HG02973 (cell line): ENCODE measurements around the gene TRIM68.

Experiments used
- ATAC-seq: cut with Tn5 transposase; IDR thresholded peaks from one replicate; pipeline ENCODE4 v1.9.1; 2021; ENCODE audit warnings: moderate library complexity; ENCODE audit not compliant: unreplicated experiment

TRIM68 gene, protein sequence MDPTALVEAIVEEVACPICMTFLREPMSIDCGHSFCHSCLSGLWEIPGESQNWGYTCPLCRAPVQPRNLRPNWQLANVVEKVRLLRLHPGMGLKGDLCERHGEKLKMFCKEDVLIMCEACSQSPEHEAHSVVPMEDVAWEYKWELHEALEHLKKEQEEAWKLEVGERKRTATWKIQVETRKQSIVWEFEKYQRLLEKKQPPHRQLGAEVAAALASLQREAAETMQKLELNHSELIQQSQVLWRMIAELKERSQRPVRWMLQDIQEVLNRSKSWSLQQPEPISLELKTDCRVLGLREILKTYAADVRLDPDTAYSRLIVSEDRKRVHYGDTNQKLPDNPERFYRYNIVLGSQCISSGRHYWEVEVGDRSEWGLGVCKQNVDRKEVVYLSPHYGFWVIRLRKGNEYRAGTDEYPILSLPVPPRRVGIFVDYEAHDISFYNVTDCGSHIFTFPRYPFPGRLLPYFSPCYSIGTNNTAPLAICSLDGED

DNA sequence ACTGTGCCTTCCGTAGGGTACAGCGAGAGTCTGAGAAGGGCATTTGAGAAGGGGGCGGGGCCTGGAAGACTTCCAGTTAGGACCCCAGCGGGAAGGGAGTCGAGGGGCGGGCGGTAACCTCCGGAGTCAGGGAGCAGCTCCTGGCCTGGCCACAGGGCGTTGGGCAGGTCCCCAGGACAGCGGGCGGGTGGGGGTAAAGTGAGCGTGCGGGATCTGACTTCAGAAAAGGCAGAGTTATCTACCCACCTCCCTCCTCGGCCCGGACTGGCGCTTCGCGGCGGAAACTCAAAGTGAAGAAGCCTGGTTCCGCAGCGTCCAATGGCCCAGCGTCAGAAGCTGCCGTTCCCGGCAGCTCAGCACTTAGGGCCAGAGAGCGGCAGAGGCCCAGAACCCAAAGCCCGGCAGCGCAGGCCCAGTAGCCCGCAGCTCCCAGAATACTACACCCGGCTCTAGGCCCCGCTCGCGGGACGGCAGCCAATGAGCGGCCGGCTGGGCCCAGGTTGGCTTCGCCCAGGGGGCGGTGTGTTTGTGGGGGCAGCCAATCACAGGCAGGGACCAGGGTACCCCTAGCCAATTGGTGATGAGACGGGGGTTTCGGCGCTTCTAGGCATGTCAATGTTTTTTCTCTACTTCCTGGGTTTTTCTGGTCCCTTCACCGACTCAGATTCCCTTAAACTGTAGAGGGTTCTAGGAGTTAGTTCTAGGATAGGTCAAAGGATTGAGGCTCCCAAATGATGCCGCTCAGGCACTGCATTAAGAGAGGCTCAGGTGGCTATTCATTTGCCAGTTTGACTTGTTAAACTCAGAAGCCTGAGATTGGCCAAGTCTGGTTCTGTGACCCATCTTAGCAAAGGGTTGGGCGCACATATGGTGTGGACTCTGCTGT lies at the start of gene TRIM68:
TSS of gene TRIM68 (minus strand) at position 451 of the 886 bp plus-strand sequence. CDS start 2,727 bp downstream, outside the sequence.
- ATAC-seq: peak; percentile 100

DNA sequence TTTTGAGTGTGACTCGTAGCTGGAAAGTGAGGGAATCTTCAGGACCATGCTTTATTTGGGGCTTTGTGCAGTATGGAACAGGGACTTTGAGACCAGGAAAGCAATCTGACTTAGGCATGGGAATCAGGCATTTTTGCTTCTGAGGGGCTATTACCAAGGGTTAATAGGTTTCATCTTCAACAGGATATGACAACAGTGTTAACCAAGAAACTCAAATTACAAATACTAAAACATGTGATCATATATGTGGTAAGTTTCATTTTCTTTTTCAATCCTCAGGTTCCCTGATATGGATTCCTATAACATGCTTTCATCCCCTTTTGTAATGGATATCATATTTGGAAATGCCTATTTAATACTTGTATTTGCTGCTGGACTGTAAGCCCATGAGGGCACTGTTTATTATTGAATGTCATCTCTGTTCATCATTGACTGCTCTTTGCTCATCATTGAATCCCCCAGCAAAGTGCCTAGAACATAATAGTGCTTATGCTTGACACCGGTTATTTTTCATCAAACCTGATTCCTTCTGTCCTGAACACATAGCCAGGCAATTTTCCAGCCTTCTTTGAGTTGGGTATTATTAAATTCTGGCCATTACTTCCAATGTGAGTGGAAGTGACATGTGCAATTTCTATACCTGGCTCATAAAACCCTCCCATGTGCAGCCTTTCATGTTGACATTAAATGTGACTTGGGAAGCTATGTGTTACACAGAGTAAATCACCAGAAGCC lies 46.8 kb upstream of the TRIM68 start:
- ATAC-seq: no peak

DNA sequence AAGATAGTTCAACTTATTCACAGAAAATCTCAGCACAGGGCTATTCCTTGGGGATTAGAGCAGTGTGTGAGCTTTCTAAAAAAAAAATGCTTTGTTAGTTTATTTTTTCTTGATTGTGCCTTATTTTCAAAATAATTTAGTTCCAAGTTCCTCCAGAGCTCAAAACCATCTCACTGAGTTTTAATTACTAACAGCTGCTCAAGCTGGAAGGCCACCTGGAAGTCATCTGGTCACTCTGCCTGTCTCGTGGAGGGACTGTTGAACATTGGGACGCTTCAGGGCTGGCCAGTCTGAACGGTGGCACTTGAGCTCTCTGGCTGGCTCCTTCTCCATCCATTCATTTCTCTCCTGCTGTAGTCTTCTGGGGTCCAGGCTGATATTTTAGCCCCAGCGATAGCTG lies 39.7 kb upstream of the TRIM68 start:
- no peak for ATAC-seq

DNA sequence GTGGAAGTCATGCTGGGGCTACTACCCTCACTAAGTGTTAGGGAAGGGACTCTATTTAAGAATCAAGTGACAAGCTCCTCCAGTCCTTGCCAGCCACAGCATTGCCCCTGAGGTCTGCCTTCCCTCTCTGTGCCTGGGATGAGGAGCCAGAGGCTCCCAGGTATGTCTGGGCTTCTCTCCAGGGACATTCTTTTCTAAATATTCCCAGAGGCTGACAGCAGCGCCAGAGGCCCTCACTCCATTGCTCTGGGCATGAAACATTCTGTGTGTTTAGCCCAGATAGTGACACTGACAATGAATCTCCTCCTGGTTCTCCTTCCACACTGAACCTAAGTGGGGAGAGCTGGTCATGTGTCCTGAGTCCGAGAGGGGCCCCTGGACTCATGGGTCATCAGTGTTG lies 37.9 kb upstream of the TRIM68 start:
- no peak for ATAC-seq

DNA sequence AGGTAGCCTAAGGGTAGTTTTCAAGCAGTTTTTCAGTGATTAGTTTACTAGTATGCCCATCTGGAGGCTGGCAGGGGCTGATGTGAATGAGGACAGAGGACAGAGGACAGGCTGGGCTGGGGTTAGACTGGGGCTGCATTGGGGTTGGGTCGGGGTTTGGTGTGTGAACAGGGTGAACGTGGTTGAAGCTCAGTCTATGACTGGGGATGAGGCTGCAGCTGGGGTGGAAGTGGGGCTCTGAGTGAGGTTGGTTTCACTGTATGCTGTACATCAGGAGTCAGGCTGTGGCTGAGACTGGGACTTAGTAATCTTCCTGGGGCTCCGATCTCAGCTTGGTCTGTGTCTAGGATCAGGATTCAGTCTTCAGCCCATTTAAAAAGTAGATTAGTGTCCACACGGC lies 36.2 kb upstream of the TRIM68 start:
- no peak for ATAC-seq

DNA sequence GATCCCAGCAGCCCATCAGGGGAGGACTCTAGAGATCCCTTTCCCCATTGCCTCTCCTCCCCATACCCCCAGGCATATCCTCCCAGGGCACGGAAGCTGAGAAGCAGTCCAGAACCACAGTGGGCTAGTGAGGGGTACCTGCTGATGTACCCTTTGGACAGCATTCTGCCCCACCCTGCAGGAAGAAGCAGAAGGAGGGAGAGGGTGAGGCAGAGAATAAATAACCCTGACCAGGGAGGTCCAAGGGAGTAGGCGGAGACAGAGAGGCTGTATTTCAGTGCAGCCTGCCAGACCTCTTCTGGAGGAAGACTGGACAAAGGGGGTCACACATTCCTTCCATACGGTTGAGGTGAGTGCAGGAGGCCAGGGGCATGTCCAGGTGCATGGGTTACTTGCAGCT lies 35.7 kb upstream of the TRIM68 start, which contains the start of gene OR51E1:
TSS of gene OR51E1 (plus strand) at position 301 of the 400 bp plus-strand sequence. CDS start 8,545 bp downstream, outside the sequence.
- ATAC-seq: no peak

DNA sequence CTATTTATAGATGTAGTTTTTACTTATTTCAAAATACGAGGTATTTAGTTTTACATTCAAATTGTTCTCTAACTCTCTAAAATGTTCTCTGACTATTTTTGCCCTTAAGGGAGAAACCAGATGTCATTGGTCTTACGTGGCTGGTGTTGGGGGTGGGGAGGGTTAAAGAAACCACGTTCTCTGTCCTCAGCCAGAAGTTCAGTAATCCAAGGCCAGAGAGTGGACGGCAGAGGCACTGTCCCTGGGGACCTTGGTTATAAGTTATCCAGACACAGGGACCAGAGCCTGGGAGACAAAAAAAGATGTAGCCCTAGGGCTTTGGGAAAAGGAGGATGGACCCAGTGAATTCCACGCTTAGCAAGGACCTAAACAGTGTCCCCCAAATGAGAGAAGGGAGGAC lies 35.0 kb upstream of the TRIM68 start:
- no peak for ATAC-seq

DNA sequence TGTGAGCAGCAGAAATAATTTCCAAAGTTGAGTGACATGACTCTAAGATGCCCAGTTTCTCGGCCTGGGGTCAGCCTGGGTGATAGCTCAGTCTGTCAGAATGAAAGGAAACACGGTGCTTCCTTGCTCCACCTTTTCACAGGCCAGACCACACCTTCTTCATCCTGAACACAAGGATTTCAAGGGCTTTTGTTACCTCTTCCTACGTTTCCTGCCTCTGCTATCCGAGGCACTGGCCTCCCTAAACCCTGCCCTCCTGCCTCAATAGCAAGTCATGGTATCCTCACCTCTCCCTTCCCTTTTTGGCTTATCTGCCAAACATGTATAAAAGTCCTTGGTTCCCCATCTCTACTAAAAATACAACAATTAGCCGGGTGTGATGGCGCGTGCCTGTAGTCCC lies 34.0 kb upstream of the TRIM68 start:
- ATAC-seq: no peak

DNA sequence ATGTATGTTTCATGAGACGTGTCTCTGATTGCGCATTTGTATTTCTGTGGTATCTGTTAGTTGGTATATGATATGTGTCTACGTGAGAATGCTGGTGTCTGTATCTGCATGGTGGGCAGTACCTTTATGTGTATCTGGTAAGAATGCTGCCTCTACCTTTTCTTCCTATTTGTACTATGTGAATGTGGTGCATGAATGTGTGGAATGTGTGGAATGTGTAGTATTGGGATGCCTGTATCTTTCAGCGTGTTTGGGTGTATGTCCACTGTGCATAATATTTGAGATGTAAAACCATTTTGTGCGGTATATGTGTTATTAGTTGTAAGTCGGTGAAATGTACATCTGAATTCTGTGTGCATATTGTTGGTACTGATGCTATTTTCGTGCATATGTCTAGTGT lies 33.5 kb upstream of the TRIM68 start:
- no peak for ATAC-seq

DNA sequence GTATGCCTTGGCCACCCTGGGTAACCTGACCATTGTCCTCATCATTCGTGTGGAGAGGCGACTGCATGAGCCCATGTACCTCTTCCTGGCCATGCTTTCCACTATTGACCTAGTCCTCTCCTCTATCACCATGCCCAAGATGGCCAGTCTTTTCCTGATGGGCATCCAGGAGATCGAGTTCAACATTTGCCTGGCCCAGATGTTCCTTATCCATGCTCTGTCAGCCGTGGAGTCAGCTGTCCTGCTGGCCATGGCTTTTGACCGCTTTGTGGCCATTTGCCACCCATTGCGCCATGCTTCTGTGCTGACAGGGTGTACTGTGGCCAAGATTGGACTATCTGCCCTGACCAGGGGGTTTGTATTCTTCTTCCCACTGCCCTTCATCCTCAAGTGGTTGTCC lies 31.9 kb upstream of the TRIM68 start:
- ATAC-seq: no peak

DNA sequence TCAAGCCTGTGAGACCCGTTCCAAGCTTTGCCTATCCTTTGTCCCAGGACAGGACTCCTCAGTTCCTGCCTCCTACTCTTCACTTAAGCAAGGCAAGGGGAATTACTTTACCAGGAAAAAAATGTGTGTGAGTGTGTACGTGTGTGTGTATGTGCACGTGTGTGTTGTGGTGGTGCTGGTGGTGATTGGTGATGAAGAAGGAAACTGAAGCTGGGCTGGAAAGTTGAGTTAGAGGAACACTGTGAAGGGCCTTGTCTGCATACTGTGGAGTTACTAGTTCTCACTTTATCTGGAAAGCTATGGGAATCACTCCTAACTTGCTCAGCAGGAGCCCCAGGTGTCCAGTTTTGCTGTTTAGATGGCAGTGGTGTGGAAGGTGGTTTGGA lies 29.6 kb upstream of the TRIM68 start:
- no peak for ATAC-seq

DNA sequence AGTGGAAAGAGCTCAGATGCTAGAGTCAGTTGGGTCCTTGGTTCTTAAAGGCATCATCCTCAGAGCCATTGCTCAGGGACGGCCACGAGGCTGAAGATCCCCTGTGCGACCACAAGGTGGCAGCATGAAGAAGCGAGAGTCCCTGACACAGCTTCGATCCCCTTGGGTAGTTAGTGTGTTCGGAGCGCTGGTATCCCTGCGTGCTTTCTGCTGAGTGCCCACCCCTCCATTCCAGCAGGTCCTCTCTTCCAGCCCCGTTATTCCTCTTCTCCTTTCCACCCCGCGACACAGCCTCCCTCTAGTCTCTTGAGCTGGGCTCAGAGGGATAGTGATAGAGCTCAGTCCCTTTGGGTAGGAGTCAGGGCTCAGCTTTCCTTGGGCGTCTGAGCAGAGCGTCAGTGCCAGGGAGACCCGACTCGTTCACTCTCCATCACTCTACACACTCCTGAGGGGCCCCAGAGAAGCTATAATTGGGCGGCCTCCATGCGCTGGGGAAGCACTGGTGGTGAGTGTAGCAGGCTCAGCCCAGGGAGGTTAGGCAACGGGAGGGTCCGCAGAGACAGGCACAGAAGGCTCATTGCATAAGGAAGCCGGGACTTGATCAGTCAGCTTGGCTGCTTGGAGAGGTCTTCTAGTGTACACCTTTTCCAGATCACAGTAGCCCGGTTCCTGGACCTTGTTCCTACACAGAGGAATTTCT lies 29.1 kb upstream of the TRIM68 start, which contains the start of gene OR51D1:
TSS of gene OR51D1 (plus strand) at position 516 of the 700 bp plus-strand sequence. CDS start 2,314 bp downstream, outside the sequence.
- ATAC-seq: peak; percentile 98

DNA sequence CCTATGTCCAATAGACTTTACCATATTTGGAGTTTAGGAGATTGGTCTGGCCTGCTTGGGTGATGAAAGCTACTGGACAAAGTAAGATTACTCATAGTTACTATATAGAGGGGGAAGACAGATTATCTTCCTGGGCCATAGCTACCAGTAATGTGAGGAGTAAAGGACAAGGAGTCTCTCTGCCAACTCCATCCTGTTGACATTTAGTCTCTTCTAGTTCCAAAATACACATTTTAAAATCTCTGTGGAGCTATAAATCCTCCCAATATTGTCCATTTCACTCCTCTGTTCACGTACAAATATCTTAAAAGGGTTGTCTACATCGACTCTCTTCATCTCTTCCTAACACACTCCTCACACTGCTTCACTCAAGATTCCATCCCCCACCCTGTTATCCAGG lies 28.1 kb upstream of the TRIM68 start:
- no peak for ATAC-seq

DNA sequence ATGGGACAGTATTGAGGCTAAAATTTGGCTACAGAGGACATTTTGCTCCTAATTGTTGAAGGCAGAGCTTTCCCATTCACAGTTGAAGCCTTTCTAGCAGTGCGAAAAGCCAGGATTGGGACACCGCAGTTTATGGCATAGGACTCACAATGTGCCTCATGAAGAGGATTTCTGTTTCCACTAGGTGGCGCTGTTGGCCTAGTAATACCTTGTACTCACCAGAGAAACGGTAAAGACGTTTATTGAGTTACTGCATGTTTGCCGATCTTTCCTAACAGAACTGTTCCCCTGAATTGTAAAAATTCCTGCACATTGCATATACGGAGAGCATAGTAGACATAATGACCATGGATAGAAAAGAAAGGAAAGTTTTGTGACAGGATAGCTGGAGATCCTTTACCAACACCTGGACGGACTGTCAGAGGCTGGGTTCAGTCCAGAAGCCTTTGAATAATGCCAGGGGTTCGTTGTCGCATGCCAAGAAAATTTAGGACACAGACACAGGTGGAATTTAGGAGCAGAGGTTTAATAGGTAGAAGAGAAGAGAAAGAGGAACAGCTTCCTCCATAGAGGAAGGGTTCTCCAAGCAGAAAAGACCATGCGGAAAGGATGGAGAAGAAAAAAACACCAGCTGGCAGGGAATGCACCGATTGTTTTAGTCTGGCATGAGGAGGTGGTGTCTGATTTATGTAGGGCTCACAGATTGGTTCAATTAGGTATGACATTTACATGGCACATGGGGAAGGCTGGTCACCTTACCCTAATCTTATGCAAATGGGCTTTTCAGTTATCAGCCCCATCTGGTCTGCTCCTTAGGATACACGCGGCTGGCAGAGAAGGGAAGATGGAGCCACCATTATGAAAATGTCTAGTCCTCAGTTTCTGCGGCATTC lies 18.4 kb upstream of the TRIM68 start:
- no peak for ATAC-seq

DNA sequence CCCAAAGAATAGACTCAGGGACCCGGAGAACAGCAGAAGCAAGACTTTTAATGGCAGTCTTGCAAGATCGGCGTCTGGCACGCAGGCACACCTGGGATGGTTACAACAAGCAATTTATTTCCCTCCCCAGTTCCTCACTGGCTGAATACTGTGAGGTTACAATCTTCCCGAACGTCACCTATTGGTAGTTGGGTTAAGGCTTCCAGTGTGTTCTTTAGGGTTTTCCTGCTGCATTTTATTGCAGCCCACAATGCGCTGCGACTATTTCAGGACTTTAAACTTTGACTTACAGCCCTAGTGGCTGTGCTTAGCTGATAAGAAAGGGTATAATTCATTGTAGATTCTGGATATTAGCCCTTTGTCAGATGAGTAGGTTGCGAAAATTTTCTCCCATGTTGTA lies 11.5 kb upstream of the TRIM68 start:
- no peak for ATAC-seq

DNA sequence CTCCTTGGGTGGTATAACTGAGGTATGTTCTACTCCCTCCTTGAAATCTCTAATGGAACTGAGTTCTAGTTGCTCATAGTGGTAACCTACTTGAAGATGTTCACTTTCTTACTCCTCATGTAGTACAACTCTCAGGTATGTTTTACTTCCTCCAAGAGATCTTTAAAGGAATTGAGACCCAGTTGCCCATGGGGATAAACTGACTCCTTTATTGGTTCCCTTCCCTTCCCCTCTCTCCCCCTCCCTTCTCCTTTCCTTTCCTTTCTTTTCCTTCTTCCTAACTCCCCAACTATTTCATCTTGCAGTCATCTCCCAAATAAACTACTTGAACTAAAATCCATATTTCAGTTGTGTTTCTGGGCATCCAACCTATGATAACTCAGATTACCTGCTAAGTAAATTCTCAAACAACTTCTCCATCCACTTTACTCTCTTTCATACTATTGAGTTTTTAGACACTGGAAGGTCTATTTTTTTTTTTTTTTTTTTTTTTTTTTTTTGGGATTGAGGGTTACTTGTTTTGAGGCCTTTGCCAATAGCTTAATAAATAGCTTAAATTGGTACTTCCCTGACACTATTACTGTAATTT lies 7.9 kb upstream of the TRIM68 start:
- no peak for ATAC-seq

DNA sequence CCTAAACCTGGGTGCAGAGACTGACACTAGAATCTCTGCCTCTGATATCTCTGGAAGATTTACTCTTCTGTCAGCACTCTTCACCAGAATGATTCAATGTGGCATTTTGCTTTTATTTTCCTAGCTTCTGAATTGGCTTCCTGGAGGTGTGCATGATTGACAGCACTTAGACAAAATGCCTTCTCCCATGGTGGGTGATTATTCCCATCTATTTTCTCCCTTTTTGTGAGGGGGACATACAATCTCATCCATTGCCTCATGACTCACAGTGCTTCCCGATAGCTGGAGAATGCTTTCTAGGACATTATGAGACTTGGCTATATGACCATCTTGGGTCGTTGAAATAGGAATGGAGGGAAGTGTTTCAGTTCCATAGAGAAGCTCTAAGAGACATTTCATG lies 4.0 kb upstream of the TRIM68 start:
- ATAC-seq: no peak

DNA sequence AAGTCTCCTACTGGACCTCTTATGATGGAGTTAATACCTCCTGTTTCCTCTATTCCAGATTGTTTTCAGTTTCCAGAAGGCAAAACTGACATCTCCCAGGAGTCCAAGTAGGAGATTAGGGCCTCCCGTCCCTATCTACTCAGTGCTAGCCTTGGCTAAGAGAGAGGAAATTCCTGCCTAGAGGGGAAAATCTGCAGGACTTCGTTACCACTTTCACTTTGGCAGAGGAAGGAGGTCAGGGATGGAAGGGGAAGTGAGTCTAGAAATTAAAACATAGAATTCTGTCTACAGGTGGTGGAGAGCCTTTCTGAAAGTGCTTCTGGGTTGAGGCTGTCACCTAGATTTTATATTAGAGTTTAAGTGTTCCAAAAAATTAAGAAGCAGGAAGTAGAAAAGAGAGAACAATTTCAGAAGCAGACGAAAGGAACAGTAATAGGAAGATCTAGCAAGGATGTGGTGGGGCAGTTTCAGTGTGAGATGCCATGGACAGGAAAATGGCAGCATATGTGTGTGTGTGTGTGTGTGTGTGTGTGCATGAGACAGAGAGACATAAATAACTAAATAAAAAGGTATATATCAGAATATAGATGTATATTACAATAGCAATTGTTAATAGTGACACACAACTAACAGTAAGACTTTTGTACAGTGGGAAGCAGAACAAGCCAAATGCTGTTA lies 2.4 kb upstream of the TRIM68 start:
- ATAC-seq: no peak
